Epithelial cell of esophagus (primary cell): ENCODE measurements around the gene POLA2.
A peak's percentile ranks its signal among the peaks of the same experiment; 100 is the strongest.

Experiments used
- DNase-seq: peaks from one replicate; pipeline ENCODE4 v3.0.0; 2010; ENCODE audit warnings: low read depth
- H3K4me3 ChIP-seq: 2 replicates; pipeline ENCODE4 v1.5.1; 2011; ENCODE audit warnings: mild to moderate bottlenecking, low read length, control low read depth
- CTCF ChIP-seq: IDR thresholded peaks from 2 replicates; pipeline ENCODE4 v1.5.1; 2011; ENCODE audit warnings: low read depth, mild to moderate bottlenecking, low read length, control low read depth, inconsistent platforms; ENCODE audit not compliant: insufficient read depth; ENCODE audit errors: missing control alignments

The POLA2 gene

GRCh38 chr11:65288706-65289536 lies 27.2 kb downstream of the POLA2 start:
- peak; percentile 30 for DNase-seq

GRCh38 chr11:65290448-65291165 lies 28.8 kb downstream of the POLA2 start:
- TF ChIP-seq CTCF = no peak
- H3K4me3 ChIP-seq = no peak overlapping the region
- peak; percentile 75 for DNase-seq

More at GRCh38 chr11:65288706-65289536, 27.2 kb downstream of the POLA2 start:
- H3K4me3 ChIP-seq = no peak overlapping the region
- TF ChIP-seq CTCF = no peak

- H3K4me3 ChIP-seq = no peak overlapping the region
- DNase-seq = no peak
- no peak for TF ChIP-seq CTCF
These were observed 29.9 kb downstream of the POLA2 start for GRCh38 chr11:65291613-65292012.

GRCh38 chr11:65292890-65293289 lies 31.1 kb downstream of the POLA2 start:
- no peak for TF ChIP-seq CTCF
- DNase-seq = no peak
- H3K4me3 ChIP-seq = no peak overlapping the region

GRCh38 chr11:65293909-65294381 lies 32.2 kb downstream of the POLA2 start:
- H3K4me3 ChIP-seq = no peak overlapping the region
- no peak for DNase-seq
- TF ChIP-seq CTCF = no peak

GRCh38 chr11:65295001-65295400 lies 33.2 kb downstream of the POLA2 start:
- H3K4me3 ChIP-seq = no peak overlapping the region
- TF ChIP-seq CTCF = no peak
- DNase-seq = no peak
